Smooth muscle cell (in vitro differentiated cells): ENCODE data around the gene ADGRV1. TPM values are rescaled to one million over a fixed set of nuclear protein-coding genes. Genes with fewer than 3 reads are reported as not detected.

Experiments
- DNase-seq: peaks from one replicate; lab custom pipeline; 2025; ENCODE audit not compliant: unreplicated experiment; lab: John Stamatoyannopoulos, UW
- H2AFZ ChIP-seq: fragments of 200-600 bp; sonication (generic); 2 replicates; pipeline ENCODE4 v1.6.0; 2016; ENCODE audit warnings: antibody characterized with exemption, low read depth, mild to moderate bottlenecking
- H3F3A ChIP-seq: fragments of 200-600 bp; sonication (generic); 2 replicates; pipeline ENCODE4 v1.6.0; 2017; ENCODE audit warnings: antibody characterized with exemption, low read depth
- H3K27ac ChIP-seq: fragments of 200-600 bp; sonication (generic); 2 replicates; pipeline ENCODE4 v1.5.1; 2016; ENCODE audit warnings: low read depth, mild to moderate bottlenecking
- H3K27me3 ChIP-seq: fragments of 200-600 bp; sonication (generic); 2 replicates; pipeline ENCODE4 v1.6.1; 2016; ENCODE audit warnings: low read depth, mild to moderate bottlenecking
- H3K36me3 ChIP-seq: fragments of 200-600 bp; sonication (generic); 2 replicates; pipeline ENCODE4 v1.5.1; 2016; ENCODE audit warnings: low read depth
- H3K4me1 ChIP-seq: fragments of 200-600 bp; sonication (generic); 2 replicates; pipeline ENCODE4 v1.5.1; 2016; ENCODE audit warnings: low read depth
- H3K4me2 ChIP-seq: fragments of 200-600 bp; sonication (generic); 2 replicates; pipeline ENCODE4 v1.6.0; 2016; ENCODE audit warnings: mild to moderate bottlenecking
- H3K4me3 ChIP-seq: fragments of 200-600 bp; sonication (generic); 2 replicates; pipeline ENCODE4 v1.5.1; 2016; ENCODE audit warnings: mild to moderate bottlenecking
- H3K79me2 ChIP-seq: fragments of 200-600 bp; sonication (generic); 2 replicates; pipeline ENCODE4 v1.6.0; 2016; ENCODE audit warnings: low read depth, mild to moderate bottlenecking
- H3K9ac ChIP-seq: fragments of 200-600 bp; sonication (generic); 2 replicates; pipeline ENCODE4 v1.6.0; 2016; ENCODE audit warnings: low read depth
- H3K9me3 ChIP-seq: fragments of 200-600 bp; sonication (generic); replicated peaks from 2 replicates; pipeline ENCODE4 v1.5.1; 2016; ENCODE audit warnings: low read depth
- H4K20me1 ChIP-seq: fragments of 200-600 bp; sonication (generic); 2 replicates; pipeline ENCODE4 v1.6.0; 2016; ENCODE audit warnings: low read depth
- WGBS: methylation state at CpG from one replicate; pipeline ENCODE4 v1.1.7; 2016; ENCODE audit warnings: low lambda C conversion rate; 5-methylcytosine and 5-hydroxymethylcytosine counted together
- polyA plus RNA-seq: library from polyadenylated mRNA; unstranded; fragments of >200 nt; fragmentation: Nextera tagmentation; extraction: Ambion mirVana; gene quantifications from 2 replicates; pipeline ENCODE4 v1.2.1, GENCODE V29; 2016
- total RNA-seq: library from RNA; depleted of rRNA; stranded (reverse); fragments of >200 nt; gene quantifications from 2 replicates; pipeline ENCODE4 v1.2.3, GENCODE V29; 2014
- TF ChIP-seq, protein P1 (sequence below): fragments of 200-600 bp; sonication (generic); IDR thresholded peaks from 2 replicates; pipeline ENCODE4 v1.5.1; 2017; ENCODE audit warnings: borderline replicate concordance, mild to moderate bottlenecking, antibody characterized with exemption; ENCODE audit not compliant: insufficient read depth, poor library complexity, severe bottlenecking

Gene ADGRV1
- total and polyA plus RNA-seq, 2 experiments from 2014 or later: 16.8 to 17.7 TPM

DNA sequence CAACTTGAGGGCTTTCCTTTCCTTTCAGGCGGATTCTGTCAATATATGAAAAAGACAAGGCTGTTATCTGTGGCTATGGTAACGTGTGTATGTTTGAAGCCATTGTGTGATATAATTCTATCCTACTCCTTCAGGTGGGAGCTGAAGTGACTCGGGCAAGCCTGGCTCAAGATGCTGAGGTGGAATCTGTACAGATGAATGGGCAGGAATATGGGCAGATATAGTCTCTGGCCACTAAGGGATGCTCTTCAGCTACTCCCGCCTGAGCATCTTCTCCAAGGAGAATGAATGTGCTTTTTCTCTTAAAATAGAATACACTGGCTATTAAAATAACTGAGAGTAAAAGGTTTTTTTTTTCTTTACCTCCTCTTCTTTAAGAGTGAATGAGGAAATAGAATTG, 244.8 kb downstream of the ADGRV1 start:
- Histone ChIP-seq H3K36me3 (no peaks in the 10 kb centered on the region), H3K4me3 (no peak overlapping the region), H3K9ac (no peak overlapping the region), H2AFZ (no peak overlapping the region), H4K20me1 (no peaks in the 10 kb centered on the region), H3K9me3 (no peaks in the 10 kb centered on the region), H3K4me1 (no peaks in the 10 kb centered on the region), H3K27ac (no peak overlapping the region), H3K79me2 (no peaks in the 10 kb centered on the region), H3K4me2 (no peak overlapping the region), H3K27me3 (no peaks in the 10 kb centered on the region), H3F3A (no peaks in the 10 kb centered on the region)
- TF ChIP-seq, protein P1, sequence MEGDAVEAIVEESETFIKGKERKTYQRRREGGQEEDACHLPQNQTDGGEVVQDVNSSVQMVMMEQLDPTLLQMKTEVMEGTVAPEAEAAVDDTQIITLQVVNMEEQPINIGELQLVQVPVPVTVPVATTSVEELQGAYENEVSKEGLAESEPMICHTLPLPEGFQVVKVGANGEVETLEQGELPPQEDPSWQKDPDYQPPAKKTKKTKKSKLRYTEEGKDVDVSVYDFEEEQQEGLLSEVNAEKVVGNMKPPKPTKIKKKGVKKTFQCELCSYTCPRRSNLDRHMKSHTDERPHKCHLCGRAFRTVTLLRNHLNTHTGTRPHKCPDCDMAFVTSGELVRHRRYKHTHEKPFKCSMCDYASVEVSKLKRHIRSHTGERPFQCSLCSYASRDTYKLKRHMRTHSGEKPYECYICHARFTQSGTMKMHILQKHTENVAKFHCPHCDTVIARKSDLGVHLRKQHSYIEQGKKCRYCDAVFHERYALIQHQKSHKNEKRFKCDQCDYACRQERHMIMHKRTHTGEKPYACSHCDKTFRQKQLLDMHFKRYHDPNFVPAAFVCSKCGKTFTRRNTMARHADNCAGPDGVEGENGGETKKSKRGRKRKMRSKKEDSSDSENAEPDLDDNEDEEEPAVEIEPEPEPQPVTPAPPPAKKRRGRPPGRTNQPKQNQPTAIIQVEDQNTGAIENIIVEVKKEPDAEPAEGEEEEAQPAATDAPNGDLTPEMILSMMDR: peak; percentile 20
- WGBS: 89% methylated on average over 4 of the region's 4 CpGs
- no peak for DNase-seq

DNA sequence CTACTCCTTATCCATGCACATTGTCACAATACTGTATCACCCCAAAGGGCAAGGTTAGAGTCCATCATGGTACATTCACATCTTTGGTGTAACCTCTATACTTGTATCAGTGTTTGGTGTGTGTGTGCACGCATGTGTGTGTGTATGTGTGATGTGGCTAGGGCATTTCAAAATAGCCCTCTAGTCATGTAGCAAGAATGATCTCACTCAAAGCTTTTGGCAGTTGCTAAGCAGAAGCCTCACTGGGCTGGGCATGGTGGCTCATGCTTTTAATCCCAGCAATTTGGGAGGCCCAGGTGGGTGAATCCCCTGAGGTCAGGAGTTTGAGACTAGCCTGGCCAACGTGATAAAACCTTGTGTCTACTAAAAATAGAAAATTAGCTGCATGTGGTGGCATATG, 245.3 kb downstream of the ADGRV1 start:
- 34% methylated on average over 2 of the region's 2 CpGs for WGBS

DNA sequence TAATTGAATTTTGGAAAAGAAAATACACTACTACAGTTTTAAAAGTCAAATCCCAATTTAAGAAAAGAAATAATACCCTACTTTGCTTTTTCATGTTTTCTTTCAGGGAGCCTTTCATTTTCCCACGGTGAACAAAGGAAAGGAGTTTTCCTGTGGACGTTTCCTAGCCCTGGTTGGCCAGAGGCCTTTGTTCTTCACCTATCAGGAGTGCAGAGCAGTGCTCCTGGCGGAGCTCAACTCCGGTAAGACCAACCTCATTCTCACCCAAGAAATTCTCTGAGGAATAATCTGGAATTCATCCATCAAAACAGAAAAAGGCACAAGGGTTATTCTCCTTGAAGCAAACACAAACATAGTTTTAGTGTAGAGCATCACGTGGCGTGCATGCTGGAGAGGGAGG, 248.9 kb downstream of the ADGRV1 start:
- no peaks in the 10 kb centered on the region for H3K79me2 ChIP-seq
- H2AFZ ChIP-seq: peak overlapping the region; percentile 40
- TF ChIP-seq, protein P1: no peak
- H3F3A ChIP-seq: no peaks in the 10 kb centered on the region
- no peak overlapping the region for H3K4me3 ChIP-seq
- no peak overlapping the region for H3K9ac ChIP-seq
- DNase-seq: no peak
- H3K4me2 ChIP-seq: no peak overlapping the region
- no peaks in the 10 kb centered on the region for H3K4me1 ChIP-seq
- H3K9me3 ChIP-seq: no peaks in the 10 kb centered on the region
- WGBS: 97% methylated on average over 6 of the region's 6 CpGs
- H3K27me3 ChIP-seq: no peaks in the 10 kb centered on the region
- no peak overlapping the region for H3K27ac ChIP-seq
- H4K20me1 ChIP-seq: no peaks in the 10 kb centered on the region
- H3K36me3 ChIP-seq: no peaks in the 10 kb centered on the region

More for the DNA sequence above, 245.3 kb downstream of the ADGRV1 start:
- peak overlapping the region; percentile 4 for H3K9ac ChIP-seq
- H3K4me1 ChIP-seq: no peaks in the 10 kb centered on the region
- H3K36me3 ChIP-seq: no peaks in the 10 kb centered on the region
- H4K20me1 ChIP-seq: no peaks in the 10 kb centered on the region
- H3K9me3 ChIP-seq: no peaks in the 10 kb centered on the region
- no peak for DNase-seq
- no peaks in the 10 kb centered on the region for H3K27me3 ChIP-seq
- no peak overlapping the region for H3K4me2 ChIP-seq
- H3F3A ChIP-seq: no peaks in the 10 kb centered on the region
- TF ChIP-seq, protein P1: no peak
- no peak overlapping the region for H3K4me3 ChIP-seq
- H3K27ac ChIP-seq: peak overlapping the region; percentile 11
- no peaks in the 10 kb centered on the region for H3K79me2 ChIP-seq
- no peak overlapping the region for H2AFZ ChIP-seq

DNA sequence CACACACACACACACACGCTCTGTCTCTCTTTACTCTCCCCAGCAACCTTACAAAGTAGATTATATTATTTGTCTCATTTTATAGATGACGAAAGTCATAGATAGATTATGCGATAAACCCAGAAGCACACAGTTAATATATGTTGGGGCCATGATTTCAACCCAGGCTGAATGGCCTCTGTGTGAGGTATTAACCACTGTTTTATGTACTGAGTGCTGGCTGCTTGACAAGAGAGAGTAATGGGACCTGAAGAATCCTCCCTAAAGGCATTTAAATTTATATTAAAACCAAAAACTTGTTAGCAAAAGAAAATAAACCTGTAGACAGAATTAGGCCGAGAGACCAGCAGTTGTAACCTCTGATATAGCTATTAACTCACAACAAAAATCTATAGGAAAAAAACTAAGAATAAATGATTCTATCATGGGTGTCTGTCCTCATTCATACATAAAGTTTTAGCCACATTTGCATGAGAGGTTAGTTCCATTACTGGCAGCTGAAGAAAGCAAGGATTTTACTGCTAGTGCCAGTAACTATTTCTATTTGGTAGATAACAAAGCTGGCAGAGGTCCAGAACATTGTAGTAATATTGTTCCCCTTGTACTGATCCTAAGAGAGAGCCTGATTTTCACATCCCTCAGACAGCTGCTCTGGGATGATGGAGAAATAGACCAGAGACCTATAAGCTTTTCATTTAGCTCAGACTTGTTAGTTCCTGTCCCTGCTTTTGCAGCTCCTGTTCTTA, 250.9 kb downstream of the ADGRV1 start:
- Histone ChIP-seq H3K9me3 (no peaks in the 10 kb centered on the region), H3K79me2 (no peaks in the 10 kb centered on the region), H3F3A (no peaks in the 10 kb centered on the region), H3K4me3 (no peak overlapping the region), H3K27ac (no peak overlapping the region), H2AFZ (peak overlapping the region; percentile 32), H3K4me2 (no peak overlapping the region), H4K20me1 (no peaks in the 10 kb centered on the region), H3K36me3 (no peaks in the 10 kb centered on the region), H3K9ac (no peak overlapping the region), H3K4me1 (no peaks in the 10 kb centered on the region), H3K27me3 (no peaks in the 10 kb centered on the region)
- 79% methylated on average over 4 of the region's 4 CpGs for WGBS
- TF ChIP-seq, protein P1: no peak
- no peak for DNase-seq
